Adrenal gland (tissue), 12 donors: Measurements from ENCODE around the gene GALNT7. TPM values are rescaled to one million over a fixed set of nuclear protein-coding genes. Genes with fewer than 3 reads are reported as not detected.

ENCODE experiments used
- DNase-seq, 7 donors: peaks; one replicate each; pipeline ENCODE4 v3.0.0-alpha.2; 2019 to 2020
- H3K27ac ChIP-seq, 5 donors: fragments of 200-600 bp; sonication (generic) in 4 of 5; 1 replicate in 3 of 5; 2 replicates in 2 of 5; pipeline versions ENCODE4 v1.5.1 to v1.8.0; 2016 to 2020; ENCODE audit warnings: mild to moderate bottlenecking in 1 of 5
- H3K27me3 ChIP-seq: fragments of 200-600 bp; 2 replicates; pipeline ENCODE4 v1.8.0; 2021
- H3K36me3 ChIP-seq, 2 donors: fragments of 200-600 bp; replicated peaks in 1 of 2; 1 replicate in 1 of 2; 2 replicates in 1 of 2; pipeline versions ENCODE4 v1.5.1 to v1.8.0; 2018 to 2022
- H3K4me1 ChIP-seq, 2 donors: fragments of 200-600 bp; replicated peaks in 1 of 2; 1 replicate in 1 of 2; 2 replicates in 1 of 2; pipeline versions ENCODE4 v1.5.1 to v1.8.0; 2018 to 2021
- H3K4me3 ChIP-seq, 4 donors: fragments of 200-600 bp; sonication (generic) in 3 of 4; one replicate each; pipeline ENCODE4 v1.5.1; 2016 to 2018
- H3K9me3 ChIP-seq, 3 donors: fragments of 200-600 bp; sonication (generic) in 1 of 3; replicated peaks in 1 of 3; 1 replicate in 2 of 3; 2 replicates in 1 of 3; pipeline versions ENCODE4 v1.5.1 to v1.8.0; 2016 to 2021
- CTCF ChIP-seq, 6 experiments: fragments of 450-650 bp in 4 of 6; fragments of 200-600 bp in 2 of 6; sonication (generic) in 1 of 6; IDR thresholded peaks; 1 replicate in 5 of 6; 2 replicates in 1 of 6; pipeline versions ENCODE4 v1.5.1 to v1.8.0; 2016 to 2021; ENCODE audit warnings: antibody characterized with exemption in 6 of 6, mild to moderate bottlenecking in 2 of 6, moderate library complexity in 1 of 6
- POLR2A ChIP-seq, 2 donors: fragments of 450-650 bp; IDR thresholded peaks; one replicate each; pipeline ENCODE4 v1.6.1; 2017; ENCODE audit warnings: antibody characterized with exemption in 2 of 2, mild to moderate bottlenecking in 2 of 2, moderate library complexity in 1 of 2
- WGBS, 4 donors: extraction: QIAGEN DNeasy Blood & Tissue Kit in 2 of 4; methylation state at CpG; one replicate each; pipeline versions ENCODE4 v1.1.5 to v1.1.7; 2013 to 2017; 5-methylcytosine and 5-hydroxymethylcytosine counted together
- intact Hi-C, 2 donors: fragments of 100-400 bp; cut with DNase I; formaldehyde crosslinking; loops; one replicate each; pipeline versions ENCODE4 v1.14.1 to v1.15.0; 2022 to 2023
- polyA plus RNA-seq, 3 donors: library from polyadenylated mRNA; stranded (reverse); fragments of 200-250 nt in 2 of 3; fragments of 350-450 nt in 1 of 3; fragmentation: Illumina TruSeq in 1 of 3; extraction: RNeasy Lipid Tissue Mini Kit (QIAGEN cat#74804) in 1 of 3; gene quantifications; one replicate each; pipeline ENCODE4 v1.2.3, GENCODE V29; 2013 to 2014
- total RNA-seq, 9 donors: library from RNA; depleted of rRNA in 4 of 9; stranded (reverse); fragments of >200 nt in 4 of 9; fragments of 120-200 nt in 1 of 9; fragmentation: NEBNext Ultra II Directional in 1 of 9; extraction: Animal tissue kit (Norgen Biotek cat#: 25700) in 1 of 9; gene quantifications; one replicate each; pipeline versions ENCODE4 v1.1.0 to v1.2.4, GENCODE V29; 2013 to 2023
- donor health status: healthy with polysubstance abuse.
- donor health status: Bipolar disorder and iron deficiency.
- donor health status: DM: yes; HTN: yes; CAD: no.
- donor health status: DM: no; HTN: no; CAD: no.
- donor health status: DM: no; HTN: no; CAD: no.
- donor health status: DM: yes; HTN: yes; CAD: no.

Gene GALNT7
- total and polyA plus RNA-seq, 12 donors = 4.4 to 21.9 (median 10.3) TPM

- Histone ChIP-seq H3K4me3 (no peak overlapping the region), H3K9me3 (no peaks in the 10 kb centered on the region), H3K27me3 (no peaks in the 10 kb centered on the region), H3K4me1 (peaks cover 0 to 11% of the 10 kb centered on the region in 2 donors), H3K36me3 (no peaks in the 10 kb centered on the region), H3K27ac (peak overlapping the region in 2 of 5 donors; percentile 16 to 98)
- TF ChIP-seq CTCF (IDR thresholded peaks at IDR 0.05) (no peak), POLR2A (IDR thresholded peaks at IDR 0.05) (no peak)
- no peak for DNase-seq
- intact Hi-C loops = no loop called here
- 61 to 63% (median 61%) methylated on average over 4 of the region's 4 CpGs for WGBS, 4 donors
These were observed 199.3 kb downstream of the GALNT7 start for GRCh38 chr4:173367946-173368345.

- Histone ChIP-seq H3K27ac (peak overlapping the region; percentile 88 to 98 (median 92)), H3K4me3 (peak overlapping the region; percentile 3 to 92 (median 42)), H3K27me3 (no peaks in the 10 kb centered on the region), H3K4me1 (peaks cover 0 to 22% of the 10 kb centered on the region in 2 donors), H3K36me3 (no peaks in the 10 kb centered on the region), H3K9me3 (no peaks in the 10 kb centered on the region)
- peak; percentile 60 to 85 (median 68) for DNase-seq
- intact Hi-C loops = loop anchor here in 1 of 2 donors (5.0 kb wide), 1 partner anchor 38 kb away; the partner anchor contains the start of gene HMGB2
- 0 to 1% (median 0%) methylated on average over 11 to 14 of the region's 14 CpGs for WGBS, 4 donors
- TF ChIP-seq POLR2A (IDR thresholded peaks at IDR 0.05) = no peak
- no peak for TF ChIP-seq CTCF (IDR thresholded peaks at IDR 0.05)
These were observed 201.5 kb downstream of the GALNT7 start for GRCh38 chr4:173370130-173370476.

- WGBS, 4 donors = 0 to 1% (median 0%) methylated on average over 21 to 72 of the region's 72 CpGs
- intact Hi-C loops = loop anchor here in 1 of 2 donors (5.0 kb wide), 1 partner anchor 38 kb away; the partner anchor contains the start of gene HMGB2
- peak within 1 kb of the TSS; percentile 88 to 98 (median 92) for H3K27ac ChIP-seq
- H3K9me3 ChIP-seq = no peaks in the 10 kb centered on the region
- H3K4me3 ChIP-seq = peak within 1 kb of the TSS; percentile 13 to 92 (median 59)
- H3K36me3 ChIP-seq = no peaks in the 10 kb centered on the region
- peak; percentile 95 to 96 for TF ChIP-seq POLR2A (IDR thresholded peaks at IDR 0.05)
- no peak for TF ChIP-seq CTCF (IDR thresholded peaks at IDR 0.05)
- no peaks in the 10 kb centered on the region for H3K27me3 ChIP-seq
- peak; percentile 98 to 99 (median 99) for DNase-seq
- peaks cover 0 to 22% of the 10 kb centered on the region in 2 donors for H3K4me1 ChIP-seq
These were observed 202.1 kb downstream of the GALNT7 start, which contains the start of gene SAP30 for GRCh38 chr4:173370477-173371291. TSS of gene SAP30 (plus strand) at chr4:173370954. CDS start at chr4:173371183, 229 bp downstream.
